NCI-H2196 treated with DMSO at 0.1 percent for 48 hours (cell line): ENCODE data around the gene ZBTB34.

Source experiments
- DNase-seq: peaks from one replicate; lab custom pipeline; 2025; ENCODE audit not compliant: unreplicated experiment; lab: John Stamatoyannopoulos, UW

ZBTB34 gene

DNA sequence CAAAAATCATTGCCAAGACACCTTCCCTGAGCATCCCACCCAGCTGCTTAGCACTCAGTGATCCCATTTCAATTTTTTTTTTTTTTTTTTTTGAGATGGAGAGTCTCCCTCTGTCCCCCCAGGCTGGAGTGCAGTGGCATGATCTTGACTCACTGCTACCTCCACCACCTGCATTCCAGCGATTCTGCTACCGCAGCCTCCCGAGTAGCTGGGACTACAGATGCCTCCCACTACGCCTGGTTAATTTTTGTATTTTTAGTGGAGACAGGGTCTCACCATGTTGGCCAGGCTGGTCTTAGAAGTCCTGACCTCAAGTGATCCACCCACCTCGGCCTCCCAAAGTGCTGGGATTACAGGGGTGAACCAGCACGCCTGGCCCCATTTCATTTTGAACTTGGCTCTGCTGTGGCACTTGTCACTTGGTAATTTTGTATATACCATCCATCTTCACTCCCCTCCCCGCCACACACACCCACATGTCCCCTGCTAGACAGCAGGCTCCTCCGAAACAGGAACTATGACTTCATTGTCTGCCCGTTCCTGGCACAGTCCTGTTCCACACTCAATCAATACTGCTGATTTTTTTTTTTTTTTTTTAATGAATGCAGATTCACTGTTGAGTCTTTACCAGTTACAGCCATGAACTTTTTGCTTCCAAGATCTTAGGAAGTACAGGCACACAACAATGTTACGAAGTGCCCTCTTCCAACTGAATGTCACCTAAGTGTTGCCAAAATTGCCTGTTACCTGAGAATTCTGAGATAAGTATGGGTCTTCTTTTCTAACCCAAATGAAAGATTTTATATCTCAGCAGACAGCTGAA lies 17.3 kb upstream of the ZBTB34 start:
- DNase-seq: no peak

DNA sequence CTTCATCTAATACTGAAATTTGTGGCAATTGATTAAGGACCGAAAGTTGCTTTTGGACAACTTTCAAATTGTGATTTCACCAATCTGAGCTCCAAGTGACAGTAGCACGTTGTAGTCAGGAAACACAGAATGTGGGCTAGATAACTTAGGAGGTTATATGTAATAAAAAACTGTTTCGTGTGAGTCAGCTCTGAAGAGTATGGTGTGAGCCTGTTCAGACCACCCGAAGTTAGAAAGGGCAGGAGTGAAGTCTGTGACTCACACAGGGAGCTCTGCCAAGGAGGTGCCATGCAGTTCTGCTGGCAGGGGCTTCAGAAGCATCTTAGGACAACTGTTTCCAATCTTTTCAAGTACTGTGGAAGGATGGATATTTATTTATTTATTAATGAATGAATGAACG lies 16.4 kb upstream of the ZBTB34 start:
- DNase-seq: no peak

DNA sequence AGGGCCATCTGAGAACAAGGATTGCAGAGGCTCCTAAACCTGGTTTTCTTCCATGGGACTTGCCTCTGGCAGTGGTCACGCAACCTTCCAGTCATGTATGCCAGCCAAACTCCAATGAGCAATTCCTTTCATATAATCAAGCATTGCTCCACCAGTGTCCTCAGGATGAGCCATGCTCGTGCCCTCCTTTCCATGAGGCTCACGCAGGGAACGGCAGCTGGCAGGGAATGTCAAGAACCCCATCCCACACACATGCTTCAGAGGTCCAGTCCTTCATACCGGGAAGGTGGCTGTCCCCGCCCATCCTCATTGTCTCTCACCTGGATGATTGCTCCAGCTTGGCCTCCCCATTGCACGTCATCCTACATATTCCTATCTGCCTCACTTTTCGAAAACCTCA lies 13.4 kb upstream of the ZBTB34 start:
- DNase-seq: no peak

GRCh38 chr9:126849591-126850225 lies 10.7 kb upstream of the ZBTB34 start:
- DNase-seq: no peak

- DNase-seq: no peak
Measured at GRCh38 chr9:126851286-126851880, 9.1 kb upstream of the ZBTB34 start.

DNA sequence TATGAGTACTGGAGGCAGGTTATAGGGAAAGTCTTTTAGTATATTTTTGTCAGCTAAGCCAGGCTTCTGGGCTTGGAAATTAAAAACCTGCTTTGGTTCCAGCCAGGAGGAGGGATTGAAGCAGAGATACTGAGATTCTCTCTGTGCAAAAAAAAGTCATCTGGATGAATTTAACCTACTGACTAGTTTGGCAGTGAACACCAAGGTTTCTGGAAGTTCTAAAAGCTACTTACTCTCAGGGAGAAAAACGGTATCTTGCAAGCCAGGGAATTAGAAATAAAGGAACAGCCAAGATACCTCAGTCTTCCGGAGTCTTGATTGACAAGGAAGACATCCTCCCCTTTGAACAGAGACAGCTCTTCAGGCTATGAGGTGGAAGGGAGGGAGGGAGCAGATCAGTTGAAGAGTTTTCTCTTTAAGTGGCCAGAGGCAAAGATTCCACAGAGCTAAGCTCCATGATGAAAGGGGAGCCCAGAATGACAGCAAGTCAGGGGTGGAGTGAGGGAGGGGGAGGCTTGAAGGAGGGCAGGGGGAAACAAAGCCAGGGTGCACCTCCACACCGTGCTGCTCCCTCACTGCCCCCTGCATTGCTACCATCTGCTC lies 8.3 kb upstream of the ZBTB34 start:
- no peak for DNase-seq

DNA sequence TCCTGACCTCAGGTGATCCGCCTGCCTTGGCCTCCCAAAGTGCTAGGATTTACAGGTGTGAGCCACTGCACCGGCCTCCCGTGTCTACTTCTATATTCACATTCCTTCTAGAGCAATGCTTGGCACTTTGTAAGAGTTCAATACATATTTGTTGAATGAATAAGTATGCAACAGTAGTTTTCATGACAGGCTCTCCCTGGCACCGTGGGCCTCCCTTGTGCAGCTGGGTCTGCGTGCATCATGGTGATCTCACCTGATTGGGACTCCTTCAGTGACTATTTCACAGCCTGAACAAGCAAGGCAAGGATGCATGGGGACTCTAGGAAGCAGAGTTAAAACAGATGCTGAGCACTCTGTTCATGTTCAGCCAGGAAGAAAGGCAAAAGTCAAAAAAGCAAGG lies 6.8 kb upstream of the ZBTB34 start:
- DNase-seq: no peak

DNA sequence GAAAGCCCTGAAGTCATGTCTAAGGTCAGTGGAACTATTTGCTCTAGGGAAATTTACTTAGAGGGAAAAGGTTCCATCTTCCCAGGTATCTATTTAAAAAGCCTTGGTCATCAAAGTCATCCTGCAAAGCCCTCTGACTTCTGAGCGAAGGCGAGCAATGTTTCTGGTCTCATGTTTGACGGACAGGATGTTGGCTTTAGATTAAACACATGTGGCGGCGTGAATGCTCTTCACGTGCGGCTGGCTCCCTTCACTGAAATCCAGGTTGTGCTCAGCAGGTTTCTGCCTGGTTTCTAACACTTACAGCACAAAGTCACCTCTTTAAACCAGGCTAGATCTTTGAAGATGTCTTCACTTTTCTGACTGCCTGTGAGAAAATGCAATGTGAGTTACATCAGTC lies 5.7 kb upstream of the ZBTB34 start:
- no peak for DNase-seq

GRCh38 chr9:126856326-126856877 lies 4.0 kb upstream of the ZBTB34 start:
- DNase-seq: no peak

- peak; percentile 45 for DNase-seq
Measured at GRCh38 chr9:126857261-126857960, 3.0 kb upstream of the ZBTB34 start.

DNA sequence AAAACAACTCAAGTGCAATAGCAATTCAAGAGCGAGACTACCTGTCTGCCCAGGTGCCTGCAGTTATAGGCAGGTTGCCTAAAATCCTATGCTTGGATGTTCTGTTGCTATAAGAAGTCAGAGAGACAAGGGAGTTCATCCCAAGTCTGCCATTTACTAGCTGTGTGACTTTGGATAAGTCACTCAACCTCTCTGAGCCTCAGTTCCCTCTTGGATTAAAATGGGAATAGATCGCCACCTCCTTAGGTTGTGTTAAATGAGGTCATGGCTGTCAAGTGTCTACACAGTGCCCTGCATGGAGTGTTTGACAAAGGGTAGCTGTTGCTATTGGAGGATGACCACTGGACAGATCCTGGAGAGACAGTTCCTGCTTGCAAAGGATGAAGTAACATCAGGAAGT lies 1.3 kb upstream of the ZBTB34 start:
- no peak for DNase-seq

DNA sequence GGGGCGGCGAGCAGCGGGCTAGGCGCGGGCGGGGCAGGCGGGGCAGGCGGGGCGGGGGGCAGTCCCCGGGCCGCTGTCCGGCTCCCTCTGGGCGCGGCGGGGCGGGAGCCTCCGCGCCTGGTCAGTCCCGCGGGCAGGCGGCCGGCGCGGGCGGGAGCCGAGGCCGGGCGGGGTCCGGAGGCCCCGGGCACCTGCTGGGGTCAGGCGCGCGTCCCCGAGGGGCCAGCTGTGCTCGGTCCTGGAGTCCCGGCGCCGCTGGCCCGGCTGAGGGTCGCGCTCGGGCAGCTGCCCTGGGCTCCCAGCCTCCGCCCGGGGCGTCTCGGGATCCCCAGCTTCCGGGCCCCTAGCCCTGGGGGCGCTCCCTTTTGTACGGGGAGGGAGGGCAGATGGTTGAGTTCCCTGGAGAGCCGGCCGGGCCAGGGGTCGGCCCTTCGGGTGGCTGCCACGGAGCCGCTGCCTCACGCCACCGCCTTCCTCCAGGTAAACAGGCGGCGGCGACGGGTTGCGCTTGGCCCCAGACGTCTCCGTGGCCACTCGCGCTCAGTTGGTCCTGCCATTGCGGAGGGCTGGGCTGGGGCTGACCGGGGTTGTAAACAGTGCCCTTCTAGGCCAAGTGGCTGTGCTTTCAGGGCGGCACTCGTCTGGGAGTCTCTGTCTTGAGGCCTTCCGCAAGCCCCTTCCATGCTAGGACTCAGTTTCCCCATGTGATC lies 473 bp downstream of the ZBTB34 start:
- no peak for DNase-seq

DNA sequence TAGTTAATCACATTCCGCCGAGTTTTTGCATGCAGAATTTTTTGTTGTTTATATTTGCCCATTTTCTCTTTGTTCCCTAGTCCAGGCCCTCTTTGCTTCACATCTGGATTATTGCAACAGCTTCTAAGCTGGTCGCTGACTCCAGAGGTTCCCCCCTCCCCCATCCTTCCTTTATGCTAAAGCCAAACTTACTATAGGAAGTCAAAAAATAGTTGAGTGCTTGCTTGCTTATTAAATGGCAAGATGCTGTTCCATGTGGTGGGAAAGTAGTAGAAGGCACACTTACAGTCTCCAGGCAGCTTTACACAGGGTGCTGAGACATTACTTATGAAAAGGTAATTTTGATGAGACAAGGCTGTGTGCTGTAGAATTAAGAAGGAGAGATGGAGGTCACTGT lies 1.3 kb downstream of the ZBTB34 start:
- no peak for DNase-seq

GRCh38 chr9:126862104-126862761 lies 1.8 kb downstream of the ZBTB34 start:
- DNase-seq: no peak

- no peak for DNase-seq
Measured at GRCh38 chr9:126864771-126865170, 4.3 kb downstream of the ZBTB34 start.

DNA sequence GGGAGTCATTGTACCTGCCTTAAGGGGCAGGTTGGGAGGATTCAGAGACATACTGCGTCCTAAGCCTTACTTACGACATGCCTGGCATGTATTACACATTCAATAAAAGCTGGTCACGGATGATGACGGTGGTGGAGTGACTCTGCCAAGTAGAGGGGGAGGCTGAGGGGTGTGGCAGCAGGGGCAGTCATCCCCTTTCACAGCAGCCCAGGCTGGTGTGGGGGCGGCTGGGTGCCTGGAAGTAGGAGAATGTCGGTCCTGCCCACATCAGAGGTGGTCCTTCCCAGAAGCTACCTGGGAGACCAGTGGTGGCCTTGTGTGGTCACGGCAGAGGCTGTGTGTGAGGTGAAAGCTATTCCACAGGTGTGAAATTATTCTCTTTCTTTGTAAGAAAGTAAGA lies 8.9 kb downstream of the ZBTB34 start:
- DNase-seq: no peak

DNA sequence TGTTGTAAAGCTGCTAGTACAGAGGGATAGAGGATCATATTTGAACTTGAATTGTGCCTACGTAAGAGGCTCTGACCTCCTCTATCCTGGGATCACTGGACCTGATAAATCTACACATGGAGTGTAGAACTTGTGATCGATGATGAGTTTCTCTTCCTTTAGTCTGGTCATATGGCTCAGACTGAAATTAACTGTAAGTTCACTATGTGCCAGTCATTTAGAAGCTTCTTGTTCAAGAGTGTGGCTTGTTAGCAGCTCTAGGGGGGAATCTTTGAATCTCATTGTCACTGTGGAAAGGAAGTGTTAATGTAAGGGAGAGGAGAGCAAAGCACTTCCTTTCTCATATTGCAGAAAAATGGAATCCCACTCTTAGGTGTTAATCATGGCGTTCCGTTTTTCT lies 12.1 kb downstream of the ZBTB34 start:
- DNase-seq: no peak

DNA sequence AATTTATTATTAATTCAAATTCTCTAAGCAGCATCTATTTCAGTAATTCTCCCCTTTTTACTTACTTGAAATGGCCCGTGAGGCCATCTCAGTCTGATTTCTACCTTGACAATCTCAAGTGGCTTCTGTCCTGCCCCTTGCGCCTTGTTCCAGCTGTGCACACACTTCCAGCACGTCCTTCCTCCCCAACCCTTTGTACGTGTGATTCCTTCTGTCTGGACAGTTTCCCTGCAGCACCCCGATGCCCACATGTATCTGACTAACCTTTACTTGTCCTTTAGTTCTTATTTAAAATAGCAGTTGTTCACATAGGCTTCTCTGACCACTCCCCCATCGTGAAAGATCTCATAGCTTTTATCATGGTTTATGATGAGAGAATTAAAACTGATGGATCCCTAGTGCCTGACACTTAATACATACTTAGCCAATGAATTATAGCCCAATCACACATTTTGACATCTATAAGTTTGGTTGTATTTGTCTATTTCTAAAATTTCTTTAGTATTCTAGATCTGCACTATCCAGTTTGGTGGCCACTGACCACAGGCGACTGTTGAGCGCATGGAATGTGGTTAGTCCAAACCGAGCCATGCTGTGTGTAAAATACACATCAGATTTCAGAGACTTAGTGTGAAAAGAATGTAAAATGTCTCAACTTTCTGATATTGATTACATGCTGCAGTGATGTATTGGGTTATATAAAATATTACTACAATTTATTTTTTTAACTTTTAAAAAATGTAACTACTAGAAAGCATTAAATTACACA lies 14.3 kb downstream of the ZBTB34 start:
- DNase-seq: no peak
